ENCODE measurements around the gene UBE2Q1.

UBE2Q1 gene

DNA sequence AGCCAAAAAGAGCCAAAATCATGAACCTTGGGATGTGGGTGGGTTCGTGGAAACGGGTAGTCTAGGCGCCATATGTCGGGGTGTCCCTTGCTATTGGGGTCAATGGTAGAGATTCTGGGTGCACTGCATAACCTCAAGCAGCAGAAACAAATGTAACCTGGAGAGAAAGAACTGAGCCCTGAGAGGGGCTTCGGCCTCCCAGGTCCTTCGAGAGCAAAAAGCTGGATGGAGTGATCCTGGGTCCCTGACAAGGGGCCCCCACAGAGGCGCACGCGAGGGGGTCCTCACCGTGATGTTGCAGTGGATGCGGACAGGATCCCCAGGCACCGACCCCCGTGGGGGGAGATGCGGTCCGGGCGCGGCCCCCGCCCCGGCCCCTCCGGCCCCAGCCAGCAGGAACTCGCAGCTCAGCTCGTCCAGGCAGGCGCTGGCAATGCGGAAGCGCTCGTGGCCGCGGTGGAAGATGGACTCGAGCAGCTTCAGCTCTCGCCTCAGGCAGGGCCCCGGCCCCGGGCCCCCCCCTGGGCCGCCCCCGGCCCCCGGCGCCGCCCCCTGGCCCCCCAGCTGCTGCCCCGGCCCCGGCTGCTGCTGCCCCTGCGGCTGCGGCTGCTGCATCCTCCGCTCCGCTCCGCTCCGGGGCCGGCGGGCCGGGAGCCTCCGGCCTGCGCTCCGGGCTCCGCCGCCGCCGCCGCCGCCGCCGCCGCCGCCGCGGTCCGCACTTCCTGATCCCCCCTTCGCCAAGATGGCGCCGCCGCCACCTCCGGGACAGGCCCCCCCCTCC is at the start of gene UBE2Q1:
TSS of gene UBE2Q1 (minus strand) at position 724 of the 781 bp plus-strand sequence. CDS start at position 615, 109 bp downstream.
- DNase-seq (ENCODE audit: low read depth in 2 of 2), result no peak

DNA sequence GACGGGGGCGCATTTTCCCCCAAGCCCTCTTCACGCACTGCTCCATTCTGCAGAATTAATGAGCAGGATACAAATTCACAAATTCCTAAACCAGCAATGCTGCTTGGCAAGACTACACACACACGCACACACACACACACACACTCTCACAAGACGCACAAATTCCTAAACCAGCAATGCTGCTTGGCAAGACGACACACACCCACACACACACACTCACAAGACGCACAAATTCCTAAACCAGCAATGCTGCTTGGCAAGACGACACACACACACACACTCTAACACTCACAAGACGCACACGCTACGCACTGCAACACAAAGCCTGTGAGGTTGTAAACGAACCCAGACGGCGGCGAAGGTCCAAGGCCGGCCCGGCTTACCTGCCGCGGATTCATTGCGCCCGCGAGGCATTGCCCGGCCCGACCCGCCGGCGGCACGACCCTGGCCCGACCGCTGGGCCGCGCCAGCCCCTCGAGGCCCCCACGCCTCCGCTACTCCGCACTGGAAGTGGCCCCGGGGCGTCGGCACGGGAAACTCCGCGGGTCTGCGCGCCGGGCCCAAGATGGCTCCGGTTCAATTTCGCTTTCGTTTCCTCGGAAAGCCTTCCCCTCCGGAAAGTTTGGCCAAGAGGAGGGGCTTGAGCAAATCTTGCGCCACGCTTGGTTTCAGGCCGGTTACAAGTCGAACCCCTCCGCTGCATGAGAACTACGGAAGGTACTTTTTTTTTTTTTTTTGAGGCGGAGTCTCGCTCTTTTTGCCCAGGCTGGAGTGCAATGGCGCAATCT is 49.3 kb upstream of the UBE2Q1 start, which contains the start of gene ADAR:
TSS of gene ADAR (minus strand) at position 578 of the 788 bp plus-strand sequence. CDS start at position 398, 180 bp downstream.
- DNase-seq (ENCODE audit: low read depth in 2 of 2), result peak; percentile 79

DNA sequence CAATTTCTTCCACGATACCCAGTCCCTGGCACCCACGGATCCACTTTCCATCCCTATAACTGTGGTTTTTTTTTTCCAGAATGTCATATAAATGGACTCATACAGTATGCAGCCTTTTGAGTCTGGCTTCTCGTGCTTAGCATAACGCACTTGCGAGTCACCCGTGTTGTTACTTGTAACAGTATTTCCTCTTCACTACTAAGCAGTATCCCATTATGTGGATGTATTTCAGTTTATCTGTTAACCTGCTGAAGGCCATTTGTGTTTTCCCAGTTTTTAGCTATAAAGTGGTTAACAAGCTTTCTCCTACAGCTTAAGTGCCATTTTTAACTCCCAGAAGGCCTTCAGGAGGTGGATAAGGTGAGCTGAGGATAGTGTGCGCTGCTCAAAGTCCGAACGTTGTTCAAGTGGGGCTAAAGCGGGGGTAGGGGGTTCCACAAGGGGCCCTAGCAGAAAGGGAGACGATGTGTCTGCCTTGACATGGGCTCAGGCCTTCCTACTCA is 48.7 kb upstream of the UBE2Q1 start:
- DNase-seq (ENCODE audit: low read depth in 2 of 2), result no peak

GRCh38 chr1:154605534-154605933 is 47.1 kb upstream of the UBE2Q1 start:
- no peak for DNase-seq (ENCODE audit: low read depth in 2 of 2)

GRCh38 chr1:154603317-154603716 is 44.9 kb upstream of the UBE2Q1 start:
- DNase-seq (ENCODE audit: low read depth in 2 of 2), result no peak

GRCh38 chr1:154599658-154600057 is 41.2 kb upstream of the UBE2Q1 start:
- DNase-seq (ENCODE audit: low read depth in 2 of 2), result no peak

DNA sequence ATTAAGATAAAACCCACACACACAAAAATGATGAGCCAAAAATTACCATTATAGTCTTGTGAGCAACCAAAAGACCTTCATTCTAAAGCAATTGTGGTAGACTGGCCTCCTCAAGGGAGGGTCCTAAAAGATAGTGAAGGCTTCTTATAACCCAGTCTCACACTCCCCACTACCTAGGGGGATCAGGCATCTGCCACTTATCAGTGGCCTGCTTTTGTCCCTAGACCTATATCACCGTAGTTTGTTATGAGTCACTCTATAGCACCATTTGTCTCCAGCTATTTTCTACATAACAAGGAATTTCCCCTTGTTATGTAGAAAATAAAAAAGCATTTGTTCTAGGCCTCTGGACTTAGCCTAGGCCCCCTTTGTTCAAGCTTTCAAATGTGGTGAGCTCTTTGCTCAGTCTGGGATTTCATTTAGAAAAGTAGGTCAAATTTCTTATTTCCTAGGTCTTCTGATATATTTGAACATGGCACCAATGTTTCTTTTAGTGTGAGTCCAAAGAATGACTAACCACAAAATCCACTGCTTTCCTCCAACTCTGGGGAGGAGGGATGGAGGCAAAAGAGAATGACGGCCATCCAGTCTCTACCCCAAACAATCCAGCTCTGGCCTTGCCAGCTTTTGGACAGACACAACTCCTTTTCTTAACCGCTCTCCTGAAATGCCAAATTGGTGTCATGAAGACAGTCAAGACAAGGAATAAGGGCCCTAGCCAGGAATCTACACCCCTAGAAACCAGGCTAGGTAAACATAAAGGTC is 40.6 kb upstream of the UBE2Q1 start:
- no peak for DNase-seq (ENCODE audit: low read depth in 2 of 2)

GRCh38 chr1:154595621-154596020 is 37.2 kb upstream of the UBE2Q1 start:
- DNase-seq (ENCODE audit: low read depth in 2 of 2), result no peak

DNA sequence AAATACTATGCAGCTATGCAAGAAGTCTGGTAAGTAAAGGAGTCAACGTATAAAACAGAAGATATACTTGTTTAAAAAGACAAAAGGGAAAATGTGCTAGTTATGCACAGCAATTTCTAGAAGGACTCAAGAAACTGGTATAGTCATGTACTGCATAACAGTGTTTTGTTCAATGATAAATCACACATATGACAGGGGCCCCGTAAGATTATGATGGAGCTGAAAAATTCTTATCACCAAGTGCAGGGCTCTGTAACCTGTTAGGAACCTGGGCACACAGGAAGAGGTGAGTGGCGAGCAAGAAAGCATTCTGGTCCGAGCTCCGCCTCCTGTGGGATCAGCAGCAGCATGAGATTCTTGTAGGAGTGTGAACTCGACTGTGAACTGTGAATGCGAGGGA is 36.3 kb upstream of the UBE2Q1 start:
- no peak for DNase-seq (ENCODE audit: low read depth in 2 of 2)

GRCh38 chr1:154593390-154593789 is 34.9 kb upstream of the UBE2Q1 start:
- no peak for DNase-seq (ENCODE audit: low read depth in 2 of 2)

GRCh38 chr1:154591206-154591605 is 32.7 kb upstream of the UBE2Q1 start:
- no peak for DNase-seq (ENCODE audit: low read depth in 2 of 2)

DNA sequence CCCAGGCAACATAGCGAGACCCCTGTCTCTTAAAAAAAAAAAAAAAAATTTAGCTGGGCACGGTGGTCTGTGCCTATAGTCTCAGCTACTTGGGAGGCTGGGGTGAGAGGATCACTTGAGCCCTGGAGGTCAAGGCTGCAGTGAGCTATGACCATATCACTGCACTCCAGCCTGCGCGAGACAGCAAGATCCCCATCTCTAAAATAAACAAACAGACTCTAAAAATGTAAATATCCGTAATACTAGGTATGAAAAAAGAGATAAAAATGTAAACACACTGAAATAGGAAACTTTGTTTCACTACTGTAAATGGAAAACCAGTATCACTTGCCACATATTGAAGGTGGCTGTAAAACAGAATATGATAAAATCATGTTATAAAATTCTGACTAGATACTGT is 32.3 kb upstream of the UBE2Q1 start:
- DNase-seq (ENCODE audit: low read depth in 2 of 2), result no peak

DNA sequence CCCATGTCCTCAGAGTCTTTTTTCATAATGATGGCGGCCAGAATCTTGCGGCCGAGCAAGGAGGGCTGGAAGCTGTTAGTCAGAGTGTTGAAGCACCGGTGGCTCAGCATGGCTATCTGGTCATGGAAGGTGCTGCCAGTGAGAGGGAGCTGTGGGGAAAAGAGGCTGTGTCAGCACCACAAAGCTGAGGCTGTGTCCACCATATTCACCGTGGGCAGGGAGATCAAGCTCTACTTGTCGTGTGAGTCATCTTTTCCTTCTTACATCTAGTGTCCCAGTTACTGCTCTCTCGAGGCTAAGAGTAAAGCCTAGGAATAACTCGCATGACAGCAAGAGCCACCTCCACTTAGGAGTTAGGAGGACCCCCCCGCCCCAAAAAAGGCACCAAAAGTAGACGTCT is 31.3 kb upstream of the UBE2Q1 start:
- DNase-seq (ENCODE audit: low read depth in 2 of 2), result no peak

- no peak for DNase-seq (ENCODE audit: low read depth in 2 of 2)
These were observed 28.2 kb upstream of the UBE2Q1 start for GRCh38 chr1:154586641-154587040.

GRCh38 chr1:154586231-154586630 is 27.8 kb upstream of the UBE2Q1 start:
- DNase-seq (ENCODE audit: low read depth in 2 of 2), result no peak

DNA sequence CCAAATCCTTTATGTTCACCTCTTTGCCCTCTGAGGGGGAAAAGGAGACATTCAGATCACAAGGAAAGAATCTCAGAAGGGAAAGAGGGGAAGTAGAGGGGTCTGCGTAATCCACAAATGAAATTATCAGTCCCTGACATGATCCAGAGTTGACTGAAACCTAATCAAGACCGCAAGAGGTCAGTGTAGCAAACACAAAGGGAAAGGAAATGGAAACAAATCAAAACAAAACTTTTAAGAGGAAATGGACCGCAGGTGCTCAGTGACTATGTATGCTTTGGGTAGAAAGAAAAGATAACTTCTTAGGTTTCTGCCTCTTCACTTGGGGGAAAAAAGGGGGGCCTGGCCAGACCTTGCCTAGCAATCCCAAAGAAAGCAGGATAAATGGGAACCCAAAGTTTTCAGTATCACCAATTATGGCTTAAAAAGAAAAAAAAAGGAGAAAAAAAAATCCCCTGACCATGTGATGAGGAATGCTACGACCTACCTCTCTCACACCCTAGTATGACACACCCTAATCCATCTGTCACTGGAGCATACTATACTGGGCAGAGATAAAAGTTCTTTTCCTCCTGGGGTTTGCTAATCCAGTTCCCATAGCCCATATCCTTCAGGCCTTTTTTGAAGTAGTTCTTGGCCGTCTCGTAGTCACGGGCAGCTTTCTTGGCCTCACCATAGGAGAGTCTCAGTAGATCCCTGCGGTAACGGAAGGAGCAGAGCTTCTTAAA is 26.0 kb upstream of the UBE2Q1 start:
- DNase-seq (ENCODE audit: low read depth in 2 of 2), result no peak

- no peak for DNase-seq (ENCODE audit: low read depth in 2 of 2)
These were observed 25.3 kb upstream of the UBE2Q1 start for GRCh38 chr1:154583773-154584172.

- DNase-seq (ENCODE audit: low read depth in 2 of 2), result no peak
These were observed 24.4 kb upstream of the UBE2Q1 start for GRCh38 chr1:154582885-154583284.

GRCh38 chr1:154581766-154582165 is 23.3 kb upstream of the UBE2Q1 start:
- no peak for DNase-seq (ENCODE audit: low read depth in 2 of 2)

- DNase-seq (ENCODE audit: low read depth in 2 of 2), result no peak
These were observed 20.9 kb upstream of the UBE2Q1 start for GRCh38 chr1:154579374-154579773.

DNA sequence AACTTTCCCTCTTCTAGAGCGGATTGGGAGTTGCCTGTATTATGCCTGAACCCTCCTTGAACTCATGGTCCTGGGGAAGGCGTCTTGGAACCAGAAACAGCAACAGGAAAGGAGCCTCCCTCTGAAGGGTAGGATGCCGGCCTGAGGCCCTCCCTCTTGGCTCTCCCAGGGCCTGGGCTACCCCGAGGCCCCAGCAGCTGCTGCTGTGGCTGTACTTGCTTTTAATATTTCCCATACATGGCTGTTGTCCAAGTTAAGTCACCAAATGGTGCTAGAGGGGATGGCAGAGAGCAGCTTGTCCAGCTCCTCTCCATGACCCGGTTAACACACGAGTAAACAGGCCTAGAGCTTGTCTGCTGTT is 19.6 kb upstream of the UBE2Q1 start:
- DNase-seq (ENCODE audit: low read depth in 2 of 2), result no peak
